ENCODE data around the gene ZNF789.
"Not testable (repeated sequence)": the region's sequence is repeated elsewhere in the genome, so short reads cannot be mapped to it uniquely, and the experiment has no call there.

ZNF789 gene

DNA sequence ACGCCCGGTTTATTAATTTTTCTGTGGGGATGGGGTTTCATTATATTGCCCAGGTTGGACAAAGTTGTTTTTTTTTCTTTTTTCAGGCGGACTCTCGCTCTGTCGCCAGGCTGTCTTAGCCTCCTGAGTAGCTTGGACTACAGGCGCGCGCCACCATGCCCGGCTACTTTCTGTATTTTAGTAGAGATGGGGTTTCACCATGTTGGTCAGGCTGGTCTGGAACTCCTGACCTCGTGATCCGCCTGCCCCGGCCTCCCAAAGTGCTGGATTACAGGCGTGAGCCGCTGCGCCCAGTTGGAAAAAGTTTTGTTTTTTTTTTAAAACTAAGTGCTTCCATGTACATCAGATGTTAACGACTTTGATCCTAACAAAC, 27.9 kb downstream of the ZNF789 start:
- TF ChIP-seq, protein P1, sequence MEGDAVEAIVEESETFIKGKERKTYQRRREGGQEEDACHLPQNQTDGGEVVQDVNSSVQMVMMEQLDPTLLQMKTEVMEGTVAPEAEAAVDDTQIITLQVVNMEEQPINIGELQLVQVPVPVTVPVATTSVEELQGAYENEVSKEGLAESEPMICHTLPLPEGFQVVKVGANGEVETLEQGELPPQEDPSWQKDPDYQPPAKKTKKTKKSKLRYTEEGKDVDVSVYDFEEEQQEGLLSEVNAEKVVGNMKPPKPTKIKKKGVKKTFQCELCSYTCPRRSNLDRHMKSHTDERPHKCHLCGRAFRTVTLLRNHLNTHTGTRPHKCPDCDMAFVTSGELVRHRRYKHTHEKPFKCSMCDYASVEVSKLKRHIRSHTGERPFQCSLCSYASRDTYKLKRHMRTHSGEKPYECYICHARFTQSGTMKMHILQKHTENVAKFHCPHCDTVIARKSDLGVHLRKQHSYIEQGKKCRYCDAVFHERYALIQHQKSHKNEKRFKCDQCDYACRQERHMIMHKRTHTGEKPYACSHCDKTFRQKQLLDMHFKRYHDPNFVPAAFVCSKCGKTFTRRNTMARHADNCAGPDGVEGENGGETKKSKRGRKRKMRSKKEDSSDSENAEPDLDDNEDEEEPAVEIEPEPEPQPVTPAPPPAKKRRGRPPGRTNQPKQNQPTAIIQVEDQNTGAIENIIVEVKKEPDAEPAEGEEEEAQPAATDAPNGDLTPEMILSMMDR (IDR thresholded peaks at IDR 0.05; ENCODE audit: low read depth, low read length, missing control alignments), result no peak
- DNase-seq (ENCODE audit: extremely low read depth, low read depth), result no peak
- H3K4me3 ChIP-seq (replicated peaks; ENCODE audit: low read depth, low read length), result peak overlapping the region; percentile 82

DNA sequence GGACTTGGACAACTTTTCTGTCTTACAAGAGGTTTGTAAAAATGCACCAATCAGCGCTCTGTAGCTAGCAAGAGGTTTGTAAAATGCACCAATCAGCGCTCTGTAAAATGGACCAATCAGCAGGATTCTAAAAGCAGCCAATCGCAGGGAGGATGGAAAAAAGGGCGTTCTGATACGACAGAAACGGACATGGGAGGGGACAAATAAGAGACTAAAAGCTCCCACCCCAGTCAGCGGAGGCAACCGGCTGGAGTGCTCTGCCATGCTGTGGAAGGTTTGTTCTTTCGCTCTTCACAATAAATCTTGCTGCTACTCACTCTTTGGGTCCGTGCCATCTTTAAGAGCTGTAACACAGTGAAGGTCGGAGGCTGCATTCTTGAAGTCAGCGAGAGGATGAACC, 28.5 kb downstream of the ZNF789 start:
- not testable (repeated sequence) for DNase-seq (ENCODE audit: extremely low read depth, low read depth)
- H3K4me3 ChIP-seq (replicated peaks; ENCODE audit: low read depth, low read length), result peak overlapping the region; percentile 82

DNA sequence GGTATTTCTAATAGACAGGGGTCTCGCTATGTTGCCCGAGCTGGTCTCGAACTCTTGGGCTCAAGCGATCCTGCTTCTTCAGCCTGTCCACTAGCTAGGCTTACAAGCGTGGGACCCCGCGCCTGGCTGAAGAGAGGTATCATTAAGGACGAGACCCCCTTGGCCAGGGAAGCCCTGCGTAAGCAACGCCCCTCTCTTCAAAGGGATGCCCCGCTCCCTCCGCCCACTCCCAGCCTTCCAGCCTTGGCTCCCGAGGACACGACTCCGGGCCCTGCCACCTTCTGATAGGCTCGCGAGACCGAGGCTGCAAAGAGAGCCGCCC, 31.6 kb downstream of the ZNF789 start:
- peak overlapping the region; percentile 82 for H3K4me3 ChIP-seq (replicated peaks; ENCODE audit: low read depth, low read length)
- DNase-seq (ENCODE audit: extremely low read depth, low read depth), result no peak
- TF ChIP-seq, protein P1 (IDR thresholded peaks at IDR 0.05; ENCODE audit: low read depth, low read length, missing control alignments), result no peak

DNA sequence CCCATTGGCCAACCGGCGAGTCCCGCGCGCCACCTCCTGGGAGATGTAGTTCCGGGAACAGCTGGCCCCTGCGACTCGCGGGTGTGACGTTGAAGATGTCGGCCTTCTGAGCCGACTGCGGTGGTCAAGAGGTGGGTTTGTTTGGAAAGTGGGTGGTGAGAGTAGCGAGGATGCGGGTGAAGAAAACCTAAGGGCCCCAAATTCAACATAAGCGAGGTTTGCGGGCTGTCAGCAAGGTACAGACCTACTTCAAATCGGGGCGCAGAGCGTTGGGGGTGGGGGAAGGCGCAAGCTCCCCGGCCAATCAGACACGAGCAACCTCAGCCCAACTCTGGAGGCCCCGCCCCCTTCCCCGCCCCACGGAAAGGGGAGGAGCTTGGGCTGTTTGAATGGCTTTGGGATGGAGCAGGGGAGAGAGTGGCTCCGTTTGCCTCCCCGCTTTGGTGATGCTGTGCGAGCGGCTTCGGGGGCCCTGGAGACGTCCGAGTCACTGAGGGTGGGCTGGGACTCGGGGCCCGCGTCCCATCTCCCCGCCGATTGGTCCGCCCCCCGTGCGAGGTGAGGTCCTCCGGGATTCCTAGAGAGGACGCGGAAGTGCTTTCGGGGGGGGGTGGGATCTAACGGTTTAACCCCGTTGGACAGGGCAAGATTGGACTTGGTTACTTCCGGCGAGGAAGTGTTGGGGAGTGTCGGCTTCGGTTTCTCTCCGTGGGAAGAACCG, 32.1 kb downstream of the ZNF789 start, which contains the start of gene ZKSCAN5:
ZKSCAN5 (plus strand) TSS at position 60 of the 721 bp plus-strand sequence. CDS start 1,383 bp downstream, outside the sequence.
- H3K4me3 ChIP-seq (replicated peaks; ENCODE audit: low read depth, low read length), result peak within 1 kb of the TSS; percentile 82
- TF ChIP-seq, protein P1 (IDR thresholded peaks at IDR 0.05; ENCODE audit: low read depth, low read length, missing control alignments), result no peak
- peak; percentile 80 for DNase-seq (ENCODE audit: extremely low read depth, low read depth)

DNA sequence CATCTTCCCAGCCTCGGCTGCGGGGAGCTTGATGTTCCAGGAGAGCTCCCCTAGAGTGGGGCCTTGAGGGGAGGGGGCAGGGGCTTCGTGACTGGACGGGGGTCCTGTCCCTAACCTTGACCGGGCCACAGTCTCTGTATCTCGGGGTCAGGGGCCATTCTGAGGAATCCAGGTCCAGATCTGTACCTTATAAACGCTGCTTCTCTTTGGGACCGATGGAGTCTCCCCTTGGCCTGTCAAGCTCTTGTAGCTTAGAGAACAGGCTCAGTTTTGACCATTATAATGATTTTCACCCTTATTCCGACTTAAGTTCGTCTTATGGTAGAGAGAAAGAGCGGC, 32.6 kb downstream of the ZNF789 start:
- TF ChIP-seq, protein P1 (IDR thresholded peaks at IDR 0.05; ENCODE audit: low read depth, low read length, missing control alignments), result no peak
- DNase-seq (ENCODE audit: extremely low read depth, low read depth), result no peak
- peak overlapping the region; percentile 82 for H3K4me3 ChIP-seq (replicated peaks; ENCODE audit: low read depth, low read length)

DNA sequence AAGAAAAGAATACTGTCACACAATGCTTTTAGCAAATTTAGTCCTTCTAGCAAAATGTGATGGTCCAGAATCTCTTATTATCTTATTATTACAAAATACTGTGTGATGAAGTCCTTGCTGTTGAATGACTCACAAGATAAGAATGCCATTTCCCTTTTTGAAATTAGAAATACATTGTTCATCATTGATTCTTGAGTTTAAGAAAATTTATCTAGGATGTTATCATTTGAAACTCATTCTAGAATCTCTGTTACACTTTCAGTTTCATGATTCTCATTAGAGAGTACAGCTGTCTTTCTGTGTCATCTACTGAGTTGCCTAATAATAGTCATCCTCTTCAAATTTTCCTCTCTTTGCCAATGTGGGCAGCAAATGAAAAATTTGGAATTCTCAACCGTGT, 41.4 kb downstream of the ZNF789 start:
- DNase-seq (ENCODE audit: extremely low read depth, low read depth), result no peak
- no peak overlapping the region for H3K4me3 ChIP-seq (replicated peaks; ENCODE audit: low read depth, low read length)
- TF ChIP-seq, protein P1 (IDR thresholded peaks at IDR 0.05; ENCODE audit: low read depth, low read length, missing control alignments), result no peak

DNA sequence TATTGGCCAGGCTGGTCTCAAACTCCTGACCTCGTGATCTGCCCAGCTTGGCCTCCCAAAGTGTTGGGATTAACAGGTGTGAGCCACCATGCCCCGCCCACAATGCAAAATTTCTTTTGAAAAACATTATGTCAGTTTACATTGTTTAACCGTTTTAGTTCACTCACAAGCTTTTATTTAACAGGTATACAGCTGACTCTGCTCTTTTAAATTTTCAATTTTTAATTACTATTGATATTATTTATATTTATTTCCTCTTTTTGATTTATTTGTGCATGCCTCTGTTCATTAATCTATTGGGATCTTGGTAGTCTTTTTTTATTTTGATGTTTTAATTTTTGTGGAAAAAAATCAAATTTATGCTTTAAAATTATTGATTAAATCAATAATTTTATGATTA, 48.7 kb downstream of the ZNF789 start:
- no peak overlapping the region for H3K4me3 ChIP-seq (replicated peaks; ENCODE audit: low read depth, low read length)
- TF ChIP-seq, protein P1 (IDR thresholded peaks at IDR 0.05; ENCODE audit: low read depth, low read length, missing control alignments), result no peak
- no peak for DNase-seq (ENCODE audit: extremely low read depth, low read depth)

Measured in HFF-Myc (cell line).